ENCODE data around the gene TEX12.
"Not testable (repeated sequence)": the region's sequence is repeated elsewhere in the genome, so short reads cannot be mapped to it uniquely, and the experiment has no call there.

Gene TEX12

GRCh38 chr11:112165049-112165448, 2.1 kb upstream of the TEX12 start:
- DNase-seq: no peak

GRCh38 chr11:112166562-112166961, 610 bp upstream of the TEX12 start:
- no peak for DNase-seq

GRCh38 chr11:112172362-112172994, 5.3 kb downstream of the TEX12 start:
- no peak for DNase-seq

- no peak for DNase-seq
Observed at GRCh38 chr11:112173152-112173551, 6.0 kb downstream of the TEX12 start.

GRCh38 chr11:112174789-112175598, 7.8 kb downstream of the TEX12 start, which contains the start of gene BCO2:
Gene BCO2, plus strand, starts transcription at chr11:112175512. Its CDS starts 90 bp downstream, at chr11:112175602.
- DNase-seq: no peak

- DNase-seq: no peak
Observed at GRCh38 chr11:112175599-112175952, 8.4 kb downstream of the TEX12 start.

- DNase-seq: no peak
Observed at GRCh38 chr11:112176077-112176476, 8.9 kb downstream of the TEX12 start.

GRCh38 chr11:112177589-112177988, 10.4 kb downstream of the TEX12 start:
- DNase-seq: no peak

GRCh38 chr11:112178428-112178827, 11.3 kb downstream of the TEX12 start:
- DNase-seq: no peak

GRCh38 chr11:112178936-112179335, 11.8 kb downstream of the TEX12 start:
- no peak for DNase-seq

GRCh38 chr11:112179601-112180000, 12.4 kb downstream of the TEX12 start:
- DNase-seq: no peak

- no peak for DNase-seq
Observed at GRCh38 chr11:112182867-112183266, 15.7 kb downstream of the TEX12 start.

- no peak for DNase-seq
Observed at GRCh38 chr11:112185883-112186282, 18.7 kb downstream of the TEX12 start.

- DNase-seq: no peak
Observed at GRCh38 chr11:112186304-112186703, 19.1 kb downstream of the TEX12 start.

GRCh38 chr11:112195113-112195512, 27.9 kb downstream of the TEX12 start:
- DNase-seq: not testable (repeated sequence)

GRCh38 chr11:112195951-112196351, 28.8 kb downstream of the TEX12 start:
- DNase-seq: no peak

- no peak for DNase-seq
Observed at GRCh38 chr11:112196519-112197087, 29.4 kb downstream of the TEX12 start.

- not testable (repeated sequence) for DNase-seq
Observed at GRCh38 chr11:112199101-112199500, 31.9 kb downstream of the TEX12 start.

GRCh38 chr11:112200252-112200651, 33.1 kb downstream of the TEX12 start:
- no peak for DNase-seq

GRCh38 chr11:112206071-112206470, 38.9 kb downstream of the TEX12 start:
- no peak for DNase-seq

- DNase-seq: no peak
Observed at GRCh38 chr11:112210890-112211289, 43.7 kb downstream of the TEX12 start.

GRCh38 chr11:112211536-112211935, 44.4 kb downstream of the TEX12 start:
- DNase-seq: no peak

GRCh38 chr11:112212290-112212689, 45.1 kb downstream of the TEX12 start:
- DNase-seq: no peak

GRCh38 chr11:112212710-112213109, 45.5 kb downstream of the TEX12 start:
- DNase-seq: no peak

Data from 8988T (cell line).